MCF 10A (cell line): ENCODE results near the gene TMEM131L. TPM values are rescaled to one million over a fixed set of nuclear protein-coding genes. Genes with fewer than 3 reads are reported as not detected.
A peak's percentile ranks its signal among the peaks of the same experiment; 100 is the strongest.

Experiments used
- BruUV-seq: library from RNA; stranded (reverse); fragments of 400-500 nt; replicated peaks from 2 replicates; lab custom pipeline; 2021; lab: Mats Ljungman, UMichigan
- CTCF ChIA-PET: fragments of 300-600 bp; sonication (Branson Sonifier 250); formaldehyde crosslinking; extraction: SDS; loops from one replicate; lab custom pipeline; 2021; ENCODE audit warnings: antibody characterized with exemption, inconsistent platforms; lab: Yijun Ruan, JAX
- POLR2A ChIA-PET: fragments of 300-600, 350-650 bp; sonication (Branson Sonifier 250); formaldehyde crosslinking; extraction: SDS; loops from one replicate; lab custom pipeline; 2020; ENCODE audit warnings: antibody characterized with exemption, inconsistent platforms; lab: Yijun Ruan, JAX
- DNase-seq: peaks from one replicate; pipeline ENCODE4 v3.0.0-alpha.2; 2018; ENCODE audit not compliant: unreplicated experiment
- H3K27ac Mint-ChIP-seq: one replicate; pipeline ENCODE4 v1.8.0; 2022; ENCODE audit warnings: mild to moderate bottlenecking, low read depth, mixed read lengths; ENCODE audit not compliant: unreplicated experiment
- H3K27me3 Mint-ChIP-seq: one replicate; pipeline ENCODE4 v1.8.0; 2022; ENCODE audit warnings: mixed read lengths; ENCODE audit not compliant: insufficient read depth, unreplicated experiment
- H3K36me3 Mint-ChIP-seq: one replicate; pipeline ENCODE4 v1.8.0; 2022; ENCODE audit warnings: mild to moderate bottlenecking, moderate library complexity, mixed read lengths; ENCODE audit not compliant: insufficient read depth, unreplicated experiment
- H3K4me1 Mint-ChIP-seq: one replicate; pipeline ENCODE4 v1.8.0; 2022; ENCODE audit warnings: mixed read lengths; ENCODE audit not compliant: insufficient read depth, unreplicated experiment
- H3K4me3 Mint-ChIP-seq: one replicate; pipeline ENCODE4 v1.8.0; 2022; ENCODE audit warnings: mild to moderate bottlenecking, moderate library complexity, mixed read lengths; ENCODE audit not compliant: unreplicated experiment
- H3K9me3 Mint-ChIP-seq: one replicate; pipeline ENCODE4 v1.8.0; 2022; ENCODE audit warnings: mixed read lengths; ENCODE audit not compliant: unreplicated experiment
- CTCF ChIP-seq: fragments of 200-600 bp; IDR thresholded peaks from one replicate; pipeline ENCODE4 v1.8.0; 2022; ENCODE audit warnings: antibody characterized with exemption, mild to moderate bottlenecking; ENCODE audit not compliant: unreplicated experiment
- intact Hi-C: fragments of 100-400 bp; cut with micrococcal nuclease; formaldehyde crosslinking; loops from 2 replicates; pipeline ENCODE4 v1.14.1; 2022
- total RNA-seq: library from RNA; stranded (reverse); gene quantifications from 2 replicates; pipeline ENCODE4 v1.2.3, GENCODE V29; 2022

TMEM131L gene
- total RNA-seq, 1 experiment from 2014 or later = 10.1 TPM

- Mint-ChIP-seq H3K27ac (no peak overlapping the region), H3K4me1 (no peaks in the 10 kb centered on the region), H3K27me3 (no peaks in the 10 kb centered on the region), H3K4me3 (no peak overlapping the region), H3K36me3 (no peaks in the 10 kb centered on the region), H3K9me3 (no peaks in the 10 kb centered on the region)
- no TSS peak for BruUV-seq
- ChIA-PET CTCF (interaction anchor here (0.6 kb wide), 1 partner anchor 527 kb away, joined by 3 read pairs; no protein-coding TSS in a partner anchor), POLR2A (no interaction called here)
- no peak for DNase-seq
- no peak for TF ChIP-seq CTCF
- intact Hi-C loops = no loop called here
Observed at GRCh38 chr4:153537493-153537960, 71.4 kb downstream of the TMEM131L start.

DNA sequence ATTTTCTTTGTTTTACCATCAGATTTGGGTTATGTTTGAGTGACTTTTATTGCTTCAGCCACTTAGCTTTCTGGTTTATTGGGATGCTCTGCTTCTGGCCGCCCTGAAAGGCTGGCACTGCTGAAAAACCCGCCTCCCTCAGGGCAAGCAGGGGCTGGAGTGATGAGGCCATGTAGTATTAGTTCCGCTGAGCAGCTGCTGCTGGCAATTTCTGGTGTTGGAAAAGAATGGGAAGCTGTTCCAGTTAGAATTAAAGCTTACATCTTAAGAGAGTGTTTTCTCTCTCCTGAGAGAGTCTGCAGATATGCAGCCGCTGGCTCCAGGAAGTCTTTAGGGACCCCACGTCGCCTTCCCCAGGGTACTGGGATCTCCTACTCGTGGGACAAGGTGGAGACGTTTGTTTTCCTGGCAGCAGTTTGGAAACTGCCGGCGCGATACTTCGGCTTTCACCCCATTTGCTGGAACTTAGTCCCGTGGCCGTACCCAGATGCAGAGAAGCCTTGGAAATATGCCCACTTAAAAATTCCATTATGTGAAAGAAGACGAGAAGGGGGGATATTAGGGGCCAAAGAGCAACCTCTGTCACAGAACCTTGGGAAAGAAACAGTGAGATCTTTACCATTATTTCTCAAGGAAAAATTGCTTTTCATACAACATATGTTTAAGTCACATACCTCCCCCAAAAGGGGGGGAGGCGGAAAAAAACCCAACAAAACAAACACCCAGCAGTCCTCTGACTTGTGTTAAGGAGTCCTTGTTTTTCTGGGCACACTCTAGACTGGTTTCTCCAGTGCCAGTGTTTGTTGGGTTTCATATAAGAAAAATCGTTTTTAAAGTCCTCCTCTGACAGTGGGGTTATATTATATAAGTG, 72.6 kb downstream of the TMEM131L start:
- Mint-ChIP-seq H3K9me3 (no peaks in the 10 kb centered on the region), H3K36me3 (no peaks in the 10 kb centered on the region), H3K4me1 (no peaks in the 10 kb centered on the region), H3K27me3 (no peaks in the 10 kb centered on the region), H3K27ac (no peak overlapping the region), H3K4me3 (no peak overlapping the region)
- DNase-seq = no peak
- no peak for TF ChIP-seq CTCF
- CTCF ChIA-PET = interaction anchor here (0.6 to 0.8 kb wide), 2 partner anchors 13 to 103 kb away, joined by 3 to 4 read pairs; no protein-coding TSS in a partner anchor
- POLR2A ChIA-PET = no interaction called here
- BruUV-seq = no TSS peak
- intact Hi-C loops = no loop called here

DNA sequence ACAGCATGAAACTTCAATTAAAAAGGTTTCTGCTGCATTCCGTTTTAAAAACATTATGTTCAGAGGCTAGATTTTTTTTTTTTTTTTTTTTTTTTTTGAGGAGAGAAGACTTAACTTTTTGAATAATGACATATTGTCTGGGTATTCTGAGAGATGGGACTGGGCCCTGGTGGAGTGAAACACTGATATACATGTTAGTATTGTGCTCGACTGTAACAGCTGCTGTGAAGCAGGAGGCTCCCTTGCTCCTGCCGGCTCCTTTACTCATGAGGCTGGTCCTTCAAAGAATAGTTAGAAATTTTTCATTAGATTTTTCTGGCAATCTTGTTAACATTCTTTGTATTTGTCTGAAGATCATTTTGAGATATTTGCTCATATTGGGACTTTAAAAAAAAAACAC, 73.3 kb downstream of the TMEM131L start:
- Mint-ChIP-seq H3K27me3 (no peaks in the 10 kb centered on the region), H3K4me1 (no peaks in the 10 kb centered on the region), H3K27ac (no peak overlapping the region), H3K9me3 (no peaks in the 10 kb centered on the region), H3K36me3 (no peaks in the 10 kb centered on the region), H3K4me3 (no peak overlapping the region)
- ChIA-PET POLR2A (no interaction called here), CTCF (no interaction called here)
- no peak for TF ChIP-seq CTCF
- intact Hi-C loops = no loop called here
- DNase-seq = no peak
- BruUV-seq = no TSS peak

DNA sequence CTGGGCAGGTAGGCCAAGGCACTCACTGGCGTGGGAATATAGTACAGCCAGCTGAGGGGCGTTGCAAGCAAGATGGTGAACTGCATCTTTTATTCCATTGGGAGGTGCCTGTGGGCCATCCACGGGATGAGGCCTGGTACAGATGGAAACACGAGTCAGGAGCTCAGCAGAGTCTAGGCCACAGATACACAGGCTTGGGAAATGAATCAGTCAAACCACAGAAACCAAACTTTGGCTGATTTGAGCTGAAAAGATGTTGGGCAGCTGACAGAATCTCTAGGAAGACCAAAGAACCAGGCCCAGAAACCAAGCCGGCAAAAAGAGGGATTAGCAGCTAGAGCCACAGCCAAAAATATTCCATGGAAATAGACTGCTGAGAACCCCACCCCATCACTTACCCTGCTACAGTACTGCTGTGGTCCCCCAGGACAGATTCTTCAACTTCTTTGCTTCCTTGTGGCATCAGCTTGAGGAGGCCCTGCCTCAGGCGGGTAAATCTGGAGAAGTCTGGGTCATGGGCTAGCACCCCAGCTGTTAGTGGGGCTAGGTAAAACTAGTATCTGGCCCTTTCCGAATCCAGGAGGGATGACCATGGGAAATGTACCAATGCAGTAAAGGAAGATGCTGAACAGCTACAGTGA, 75.4 kb downstream of the TMEM131L start:
- H3K27ac Mint-ChIP-seq = no peak overlapping the region
- intact Hi-C loops = no loop called here
- H3K4me3 Mint-ChIP-seq = no peak overlapping the region
- ChIA-PET CTCF (interaction anchor here (0.9 to 1.8 kb wide), 5 partner anchors 30 to 198 kb away, joined by 3 to 6 read pairs (median 3); partner anchors contain the start of gene MND1), POLR2A (interaction anchor here (0.7 to 1.4 kb wide), 2 partner anchors 55 to 109 kb away, joined by 3 to 4 read pairs; no protein-coding TSS in a partner anchor)
- H3K9me3 Mint-ChIP-seq = no peaks in the 10 kb centered on the region
- no peaks in the 10 kb centered on the region for H3K36me3 Mint-ChIP-seq
- H3K27me3 Mint-ChIP-seq = no peaks in the 10 kb centered on the region
- peak; percentile 13 for DNase-seq
- H3K4me1 Mint-ChIP-seq = peaks cover 5% of the 10 kb centered on the region
- no TSS peak for BruUV-seq
- no peak for TF ChIP-seq CTCF
